ENCODE data around the gene RGR. TPM values are rescaled to one million over a fixed set of nuclear protein-coding genes. Genes with fewer than 3 reads are reported as not detected.

The RGR gene
- total and polyA plus RNA-seq, 11 donors = 0.04 to 2.0 (median 0.38) TPM; not detected in 6

DNA sequence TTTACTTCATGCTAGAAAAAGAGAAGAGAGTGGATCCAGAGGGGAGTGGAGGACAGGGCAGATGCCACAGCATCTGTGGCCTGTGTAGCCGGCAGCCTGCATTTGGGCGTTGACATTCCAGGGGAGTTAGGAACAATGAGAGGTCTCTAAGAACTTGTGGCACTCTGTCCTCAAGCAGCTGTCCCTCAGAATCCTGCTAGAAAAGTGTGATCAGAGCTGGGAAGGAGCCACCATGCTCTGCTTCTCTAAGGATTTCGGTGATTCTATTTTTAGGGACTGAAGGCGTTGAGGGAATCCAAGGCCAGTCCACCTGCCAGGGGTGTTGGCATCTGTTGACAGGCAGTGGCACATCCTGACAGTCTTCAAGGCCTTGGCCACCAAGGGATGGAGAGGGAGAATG is 27.1 kb upstream of the RGR start:
- intact Hi-C loops (cut with DNase I) = no loop called here
- no peaks in the 10 kb centered on the region for H3K9me3 ChIP-seq
- H3K36me3 ChIP-seq = no peaks in the 10 kb centered on the region
- no peak overlapping the region for H3K4me3 ChIP-seq
- no peak for ATAC-seq
- DNase-seq = no peak
- H3K27me3 ChIP-seq = peaks cover 0 to 10% (median 0%) of the 10 kb centered on the region in 9 donors
- WGBS, 4 donors = 82 to 86% (median 85%) methylated on average over 4 of the region's 4 CpGs
- H3K4me1 ChIP-seq = no peaks in the 10 kb centered on the region
- TF ChIP-seq CTCF (IDR thresholded peaks at IDR 0.05) (no peak), POLR2A (IDR thresholded peaks at IDR 0.05) (no peak)
- H3K27ac ChIP-seq = no peak overlapping the region

DNA sequence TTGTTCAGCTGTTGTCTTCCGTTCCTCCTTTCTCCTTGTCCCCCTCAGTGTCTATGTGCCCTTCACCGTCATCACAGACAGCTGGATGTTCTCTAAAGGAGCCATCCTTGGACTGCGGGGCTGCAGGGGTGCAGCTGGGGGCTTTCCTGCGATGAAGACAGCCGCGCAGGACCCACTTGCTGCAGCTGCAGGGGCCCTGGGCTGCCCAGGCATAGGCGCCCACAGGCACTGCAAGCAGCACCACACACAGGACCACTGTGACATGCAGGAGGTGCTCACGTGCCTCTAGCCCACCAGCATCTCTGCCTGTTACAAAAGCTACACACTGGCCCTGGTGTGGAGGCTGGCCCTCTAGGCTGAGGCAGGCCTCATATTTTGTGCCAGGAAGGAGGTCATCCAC is 22.9 kb upstream of the RGR start:
- Histone ChIP-seq H3K27ac (no peak overlapping the region), H3K4me1 (no peaks in the 10 kb centered on the region), H3K9me3 (no peaks in the 10 kb centered on the region), H3K4me3 (no peak overlapping the region), H3K36me3 (no peaks in the 10 kb centered on the region), H3K27me3 (peaks cover 0 to 24% (median 3%) of the 10 kb centered on the region in 9 donors)
- no peak for ATAC-seq
- TF ChIP-seq POLR2A (IDR thresholded peaks at IDR 0.05) (no peak), CTCF (IDR thresholded peaks at IDR 0.05) (no peak)
- no peak for DNase-seq
- WGBS, 4 donors = 77 to 92% (median 85%) methylated on average over 5 to 8 of the region's 8 CpGs
- intact Hi-C loops (cut with DNase I) = no loop called here

GRCh38 chr10:84224411-84225028 is 20.3 kb upstream of the RGR start:
- H3K27me3 ChIP-seq = peaks cover 0 to 24% (median 4%) of the 10 kb centered on the region in 9 donors
- no peaks in the 10 kb centered on the region for H3K4me1 ChIP-seq
- no peak overlapping the region for H3K4me3 ChIP-seq
- DNase-seq (no peak), ATAC-seq (no peak)
- intact Hi-C loops (cut with DNase I) = no loop called here
- no peak for TF ChIP-seq CTCF (IDR thresholded peaks at IDR 0.05)
- 46 to 67% (median 50%) methylated on average over 4 to 6 of the region's 6 CpGs for WGBS, 4 donors
- H3K27ac ChIP-seq = no peak overlapping the region
- no peaks in the 10 kb centered on the region for H3K9me3 ChIP-seq
- H3K36me3 ChIP-seq = no peaks in the 10 kb centered on the region

- TF ChIP-seq CTCF (IDR thresholded peaks at IDR 0.05) (no peak), POLR2A (IDR thresholded peaks at IDR 0.05) (no peak)
- no peak within 1 kb of the TSS for H3K27ac ChIP-seq
- ATAC-seq (no peak), DNase-seq (no peak)
- H3K36me3 ChIP-seq = no peaks in the 10 kb centered on the region
- no peaks in the 10 kb centered on the region for H3K9me3 ChIP-seq
- no peaks in the 10 kb centered on the region for H3K4me1 ChIP-seq
- peaks cover 0 to 24% (median 4%) of the 10 kb centered on the region in 9 donors for H3K27me3 ChIP-seq
- 52 to 65% (median 61%) methylated on average over 6 of the region's 6 CpGs for WGBS, 4 donors
- intact Hi-C loops (cut with DNase I) = no loop called here
- no peak within 1 kb of the TSS for H3K4me3 ChIP-seq
Observed at GRCh38 chr10:84225427-84226173, 19.3 kb upstream of the RGR start, which contains the start of gene LRIT2. LRIT2 (minus strand) TSS chr10:84225544; CDS start chr10:84225520, 24 bp downstream.

Data from heart left ventricle (tissue), 16 donors.